HG03558 (cell line): ENCODE measurements around the gene FAM9B.

ENCODE experiments used
- ATAC-seq: cut with Tn5 transposase; IDR thresholded peaks from one replicate; pipeline ENCODE4 v1.9.1; 2021; ENCODE audit warnings: moderate number of reproducible peaks; ENCODE audit not compliant: unreplicated experiment; ENCODE audit errors: extremely low read depth

The FAM9B gene

DNA sequence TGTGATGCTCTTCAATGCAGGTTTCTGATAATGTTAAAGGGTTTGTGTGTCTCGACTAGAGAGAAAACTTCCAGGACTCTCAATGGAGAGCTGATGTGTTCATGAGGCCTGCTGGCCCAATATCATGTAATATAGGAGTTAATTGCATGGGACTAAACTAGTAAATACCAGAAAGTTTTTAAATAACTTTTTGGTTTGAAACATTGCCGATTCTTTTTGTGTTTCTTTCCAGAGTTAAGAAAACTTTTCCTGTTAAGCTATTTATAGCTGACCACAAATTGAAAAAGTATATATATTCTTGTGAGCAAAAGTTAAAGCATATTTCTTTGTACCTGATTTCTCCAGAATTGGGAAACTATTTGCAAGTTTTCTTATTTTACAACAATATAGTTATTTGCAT, 49.7 kb downstream of the FAM9B start:
- ATAC-seq: no peak

DNA sequence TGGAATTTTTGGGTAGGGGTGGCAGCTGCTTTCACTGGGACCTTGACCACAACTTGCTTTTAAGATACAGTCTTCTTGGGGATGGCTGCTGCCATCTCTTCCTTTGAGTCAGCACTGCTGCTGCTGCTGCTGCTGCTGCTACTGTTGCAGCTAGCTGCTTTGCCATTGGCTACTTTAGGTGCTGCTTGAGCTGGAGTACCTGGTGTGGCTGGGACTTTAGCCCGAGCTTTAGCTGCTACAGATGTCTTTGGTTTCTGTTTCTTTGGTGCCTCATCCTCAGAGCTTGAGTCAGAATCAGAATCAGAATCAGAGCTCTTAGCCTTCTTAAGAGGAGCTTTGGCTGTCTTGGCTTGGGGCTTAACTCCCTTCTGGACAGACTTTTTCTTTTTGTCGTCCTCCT, 52.2 kb downstream of the FAM9B start:
- no peak for ATAC-seq

DNA sequence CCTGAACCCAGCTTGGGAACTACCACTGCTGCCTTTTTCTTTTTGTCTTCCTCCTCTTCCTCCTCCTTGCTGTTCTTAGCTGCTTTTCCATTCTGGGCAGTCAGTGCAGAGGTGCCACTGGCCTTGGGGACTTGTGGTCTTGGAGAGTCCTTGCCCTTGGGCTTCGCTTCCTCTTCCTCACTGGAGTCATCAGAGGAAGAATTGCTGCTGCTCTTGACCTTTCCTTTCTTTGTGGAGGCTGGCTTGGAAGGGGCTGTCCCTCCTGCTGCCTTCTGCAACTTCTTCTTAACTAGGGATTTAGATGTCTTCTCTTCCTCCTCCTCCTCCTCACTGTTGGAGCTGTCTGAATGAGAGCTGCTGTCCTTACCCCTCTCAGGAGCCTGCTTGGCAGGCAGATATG, 53.2 kb downstream of the FAM9B start:
- no peak for ATAC-seq
